HG03558 (cell line): ENCODE data around the gene RGCC.

ENCODE experiments used
- ATAC-seq: cut with Tn5 transposase; IDR thresholded peaks from one replicate; pipeline ENCODE4 v1.9.1; 2021; ENCODE audit warnings: moderate number of reproducible peaks; ENCODE audit not compliant: unreplicated experiment; ENCODE audit errors: extremely low read depth

Gene RGCC

GRCh38 chr13:41513600-41513999 is 56.2 kb downstream of the RGCC start:
- no peak for ATAC-seq

GRCh38 chr13:41514853-41515395 is 57.6 kb downstream of the RGCC start:
- ATAC-seq: no peak

- no peak for ATAC-seq
Measured at GRCh38 chr13:41515491-41516139, 58.3 kb downstream of the RGCC start.

- ATAC-seq: no peak
Measured at GRCh38 chr13:41516166-41516565, 58.8 kb downstream of the RGCC start.

- no peak for ATAC-seq
Measured at GRCh38 chr13:41516760-41517159, 59.4 kb downstream of the RGCC start.

GRCh38 chr13:41520016-41520659 is 62.8 kb downstream of the RGCC start:
- no peak for ATAC-seq
